ENCODE results near the gene CLPSL1.

DNA sequence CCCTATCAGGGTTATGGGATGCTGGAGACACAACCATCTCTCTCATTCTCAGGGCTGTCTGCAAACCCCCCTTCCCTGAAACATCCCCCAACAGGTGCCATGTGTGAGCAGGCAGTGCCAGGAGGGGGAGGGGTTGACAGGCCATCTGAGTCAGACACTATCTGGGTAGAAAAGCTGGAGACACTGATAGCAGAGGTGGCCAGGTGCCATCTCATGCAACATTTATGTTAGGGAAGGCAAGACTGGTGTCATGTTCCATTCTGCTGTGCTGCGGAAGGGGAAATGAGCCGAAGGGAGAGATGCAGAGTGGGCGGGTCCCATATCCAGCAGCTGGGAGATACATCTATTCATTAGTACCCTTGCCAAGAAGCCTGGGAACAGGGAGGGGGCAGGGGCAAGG is 27.9 kb downstream of the CLPSL1 start:
- TF ChIP-seq, protein P1, sequence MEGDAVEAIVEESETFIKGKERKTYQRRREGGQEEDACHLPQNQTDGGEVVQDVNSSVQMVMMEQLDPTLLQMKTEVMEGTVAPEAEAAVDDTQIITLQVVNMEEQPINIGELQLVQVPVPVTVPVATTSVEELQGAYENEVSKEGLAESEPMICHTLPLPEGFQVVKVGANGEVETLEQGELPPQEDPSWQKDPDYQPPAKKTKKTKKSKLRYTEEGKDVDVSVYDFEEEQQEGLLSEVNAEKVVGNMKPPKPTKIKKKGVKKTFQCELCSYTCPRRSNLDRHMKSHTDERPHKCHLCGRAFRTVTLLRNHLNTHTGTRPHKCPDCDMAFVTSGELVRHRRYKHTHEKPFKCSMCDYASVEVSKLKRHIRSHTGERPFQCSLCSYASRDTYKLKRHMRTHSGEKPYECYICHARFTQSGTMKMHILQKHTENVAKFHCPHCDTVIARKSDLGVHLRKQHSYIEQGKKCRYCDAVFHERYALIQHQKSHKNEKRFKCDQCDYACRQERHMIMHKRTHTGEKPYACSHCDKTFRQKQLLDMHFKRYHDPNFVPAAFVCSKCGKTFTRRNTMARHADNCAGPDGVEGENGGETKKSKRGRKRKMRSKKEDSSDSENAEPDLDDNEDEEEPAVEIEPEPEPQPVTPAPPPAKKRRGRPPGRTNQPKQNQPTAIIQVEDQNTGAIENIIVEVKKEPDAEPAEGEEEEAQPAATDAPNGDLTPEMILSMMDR (IDR thresholded peaks at IDR 0.05): no peak
- TF ChIP-seq POLR2A (IDR thresholded peaks at IDR 0.05) (no peak), POLR2AphosphoS5 (IDR thresholded peaks at IDR 0.05) (no peak)

All from sigmoid colon (tissue), 4 donors.